ENCODE measurements around the gene DAB2IP.

- TF ChIP-seq, protein P1, sequence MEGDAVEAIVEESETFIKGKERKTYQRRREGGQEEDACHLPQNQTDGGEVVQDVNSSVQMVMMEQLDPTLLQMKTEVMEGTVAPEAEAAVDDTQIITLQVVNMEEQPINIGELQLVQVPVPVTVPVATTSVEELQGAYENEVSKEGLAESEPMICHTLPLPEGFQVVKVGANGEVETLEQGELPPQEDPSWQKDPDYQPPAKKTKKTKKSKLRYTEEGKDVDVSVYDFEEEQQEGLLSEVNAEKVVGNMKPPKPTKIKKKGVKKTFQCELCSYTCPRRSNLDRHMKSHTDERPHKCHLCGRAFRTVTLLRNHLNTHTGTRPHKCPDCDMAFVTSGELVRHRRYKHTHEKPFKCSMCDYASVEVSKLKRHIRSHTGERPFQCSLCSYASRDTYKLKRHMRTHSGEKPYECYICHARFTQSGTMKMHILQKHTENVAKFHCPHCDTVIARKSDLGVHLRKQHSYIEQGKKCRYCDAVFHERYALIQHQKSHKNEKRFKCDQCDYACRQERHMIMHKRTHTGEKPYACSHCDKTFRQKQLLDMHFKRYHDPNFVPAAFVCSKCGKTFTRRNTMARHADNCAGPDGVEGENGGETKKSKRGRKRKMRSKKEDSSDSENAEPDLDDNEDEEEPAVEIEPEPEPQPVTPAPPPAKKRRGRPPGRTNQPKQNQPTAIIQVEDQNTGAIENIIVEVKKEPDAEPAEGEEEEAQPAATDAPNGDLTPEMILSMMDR (IDR thresholded peaks at IDR 0.05; ENCODE audit: insufficient read depth, low read depth, low read length) = no peak
- no peak for TF ChIP-seq EZH2 (IDR thresholded peaks at IDR 0.05; ENCODE audit: insufficient read depth, low read length)
Observed at GRCh38 chr9:121674952-121675351, 23.5 kb downstream of the DAB2IP start.
